PC-9 (cell line): ENCODE data around the gene CERS3. TPM values are rescaled to one million over a fixed set of nuclear protein-coding genes. Genes with fewer than 3 reads are reported as not detected.

ENCODE experiments used
- BruUV-seq: library from RNA; stranded (reverse); fragments of 400-500 nt; replicated peaks from 2 replicates; lab custom pipeline; 2021; lab: Mats Ljungman, UMichigan
- CTCF ChIA-PET: fragments of 300-600 bp; sonication (Branson Sonifier 250); formaldehyde crosslinking; loops from one replicate; lab custom pipeline; 2022; ENCODE audit warnings: antibody characterized with exemption; lab: Charles Lee
- POLR2A ChIA-PET: fragments of 300-600 bp; sonication (Branson Sonifier 250); formaldehyde crosslinking; loops from one replicate; lab custom pipeline; 2022; ENCODE audit warnings: antibody characterized with exemption; ENCODE audit not compliant: unreplicated experiment; lab: Charles Lee
- DNase-seq, 2 experiments: peaks; one replicate each; pipeline versions ENCODE4 v3.0.0 to v3.0.0-alpha.2; 2015 to 2022; ENCODE audit warnings: mixed read lengths in 1 of 2
- H2AFZ ChIP-seq: fragments of 200-600 bp; sonication (generic); 2 replicates; pipeline ENCODE4 v1.8.1; 2017; ENCODE audit warnings: antibody characterized with exemption
- H3F3A ChIP-seq: fragments of 200-600 bp; sonication (generic); 2 replicates; pipeline ENCODE4 v1.8.1; 2017; ENCODE audit warnings: antibody characterized with exemption, mild to moderate bottlenecking, low read depth; ENCODE audit not compliant: insufficient read depth
- H3K27ac ChIP-seq: fragments of 200-600 bp; sonication (generic); 2 replicates; pipeline ENCODE4 v1.6.1; 2016; ENCODE audit warnings: mixed run types
- H3K27me3 ChIP-seq: fragments of 200-600 bp; sonication (generic); 2 replicates; pipeline ENCODE4 v1.6.1; 2016; ENCODE audit warnings: low read depth, mixed run types; ENCODE audit not compliant: insufficient read depth
- H3K36me3 ChIP-seq: fragments of 200-600 bp; sonication (generic); 2 replicates; pipeline ENCODE4 v1.6.1; 2016; ENCODE audit warnings: low read depth, mixed run types
- H3K4me1 ChIP-seq: fragments of 200-600 bp; sonication (generic); replicated peaks from 2 replicates; pipeline ENCODE4 v1.6.1; 2016; ENCODE audit warnings: mixed run types; ENCODE audit not compliant: insufficient read depth
- H3K4me2 ChIP-seq: fragments of 200-600 bp; sonication (generic); 2 replicates; pipeline ENCODE4 v1.6.1; 2017; ENCODE audit warnings: mixed run types
- H3K4me3 ChIP-seq: fragments of 200-600 bp; sonication (generic); 2 replicates; pipeline ENCODE4 v1.6.1; 2016; ENCODE audit warnings: mixed run types
- H3K79me2 ChIP-seq: fragments of 200-600 bp; sonication (generic); 2 replicates; pipeline ENCODE4 v1.6.1; 2017; ENCODE audit warnings: low read depth, mixed run types
- H3K9me2 ChIP-seq: fragments of 200-600 bp; sonication (generic); 2 replicates; pipeline ENCODE4 v1.8.1; 2017; ENCODE audit warnings: mild to moderate bottlenecking; ENCODE audit not compliant: insufficient read depth
- H3K9me3 ChIP-seq: fragments of 200-600 bp; sonication (generic); 2 replicates; pipeline ENCODE4 v1.8.1; 2016; ENCODE audit warnings: low read depth; ENCODE audit not compliant: insufficient read depth
- H4K20me1 ChIP-seq: fragments of 200-600 bp; sonication (generic); 2 replicates; pipeline ENCODE4 v1.8.1; 2017; ENCODE audit not compliant: insufficient read depth
- EZH2 ChIP-seq: fragments of 200-600 bp; sonication (generic); IDR thresholded peaks from 2 replicates; pipeline ENCODE4 v1.8.0; 2017; ENCODE audit warnings: antibody characterized with exemption, low read depth
- intact Hi-C: fragments of 100-400 bp; cut with micrococcal nuclease; formaldehyde crosslinking; loops from one replicate; pipeline ENCODE4 v1.10.0; 2022; ENCODE audit not compliant: unreplicated experiment
- total RNA-seq: library from RNA; stranded (reverse); gene quantifications from 2 replicates; pipeline ENCODE4 v1.2.3, GENCODE V29; 2021
- TF ChIP-seq, protein P1 (sequence below): fragments of 200-600 bp; sonication (generic); conservative IDR thresholded peaks from 2 replicates; pipeline ENCODE4 v1.6.1; 2017; ENCODE audit warnings: mixed run types, antibody characterized with exemption, mild to moderate bottlenecking, moderate library complexity

The CERS3 gene
- total RNA-seq, 1 experiment from 2014 or later, result not detected

DNA sequence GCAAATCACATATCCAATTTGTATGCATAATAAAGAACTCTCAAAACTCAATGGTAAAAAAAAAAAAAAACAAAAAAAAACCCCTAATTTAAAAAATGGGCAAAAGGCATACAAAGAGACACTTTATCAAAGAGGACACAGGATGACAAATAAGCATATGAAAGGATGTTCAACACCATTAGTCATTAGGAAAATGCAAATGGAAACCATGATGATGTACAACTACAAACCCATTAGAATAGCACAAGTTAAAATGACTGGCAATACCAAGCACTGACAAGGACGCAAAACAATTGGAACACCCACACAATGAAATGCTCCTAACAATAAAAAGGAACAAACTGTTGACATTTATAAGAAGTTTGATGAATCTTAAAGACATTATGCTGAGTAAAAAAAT, 123.6 kb downstream of the CERS3 start:
- intact Hi-C loops, result no loop called here
- Histone ChIP-seq H3F3A (no peaks in the 10 kb centered on the region), H3K79me2 (no peaks in the 10 kb centered on the region), H3K36me3 (no peaks in the 10 kb centered on the region), H3K4me1 (no peaks in the 10 kb centered on the region), H3K9me2 (no peaks in the 10 kb centered on the region), H3K4me2 (no peak overlapping the region), H3K4me3 (no peak overlapping the region), H3K27me3 (peaks cover 32% of the 10 kb centered on the region), H3K9me3 (no peaks in the 10 kb centered on the region), H3K27ac (no peak overlapping the region), H4K20me1 (no peaks in the 10 kb centered on the region), H2AFZ (no peak overlapping the region)
- no TSS peak for BruUV-seq
- ChIA-PET CTCF (no interaction called here), POLR2A (no interaction called here)
- TF ChIP-seq EZH2, result no peak
- TF ChIP-seq, protein P1, sequence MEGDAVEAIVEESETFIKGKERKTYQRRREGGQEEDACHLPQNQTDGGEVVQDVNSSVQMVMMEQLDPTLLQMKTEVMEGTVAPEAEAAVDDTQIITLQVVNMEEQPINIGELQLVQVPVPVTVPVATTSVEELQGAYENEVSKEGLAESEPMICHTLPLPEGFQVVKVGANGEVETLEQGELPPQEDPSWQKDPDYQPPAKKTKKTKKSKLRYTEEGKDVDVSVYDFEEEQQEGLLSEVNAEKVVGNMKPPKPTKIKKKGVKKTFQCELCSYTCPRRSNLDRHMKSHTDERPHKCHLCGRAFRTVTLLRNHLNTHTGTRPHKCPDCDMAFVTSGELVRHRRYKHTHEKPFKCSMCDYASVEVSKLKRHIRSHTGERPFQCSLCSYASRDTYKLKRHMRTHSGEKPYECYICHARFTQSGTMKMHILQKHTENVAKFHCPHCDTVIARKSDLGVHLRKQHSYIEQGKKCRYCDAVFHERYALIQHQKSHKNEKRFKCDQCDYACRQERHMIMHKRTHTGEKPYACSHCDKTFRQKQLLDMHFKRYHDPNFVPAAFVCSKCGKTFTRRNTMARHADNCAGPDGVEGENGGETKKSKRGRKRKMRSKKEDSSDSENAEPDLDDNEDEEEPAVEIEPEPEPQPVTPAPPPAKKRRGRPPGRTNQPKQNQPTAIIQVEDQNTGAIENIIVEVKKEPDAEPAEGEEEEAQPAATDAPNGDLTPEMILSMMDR, result no peak
- DNase-seq, result no peak

- Histone ChIP-seq H2AFZ (no peak overlapping the region), H3K9me2 (no peaks in the 10 kb centered on the region), H3K4me3 (no peak overlapping the region), H3K9me3 (no peaks in the 10 kb centered on the region), H3K79me2 (no peaks in the 10 kb centered on the region), H3K27me3 (peaks cover 49% of the 10 kb centered on the region), H3F3A (no peaks in the 10 kb centered on the region), H3K36me3 (no peaks in the 10 kb centered on the region), H3K4me1 (no peaks in the 10 kb centered on the region), H4K20me1 (no peaks in the 10 kb centered on the region), H3K27ac (no peak overlapping the region), H3K4me2 (no peak overlapping the region)
- BruUV-seq, result no TSS peak
- POLR2A ChIA-PET, result no interaction called here
- CTCF ChIA-PET, result no interaction called here
- no peak for DNase-seq
- no peak for TF ChIP-seq EZH2
- TF ChIP-seq, protein P1, result no peak
- intact Hi-C loops, result no loop called here
These were observed 127.8 kb downstream of the CERS3 start for GRCh38 chr15:100400996-100401395.

DNA sequence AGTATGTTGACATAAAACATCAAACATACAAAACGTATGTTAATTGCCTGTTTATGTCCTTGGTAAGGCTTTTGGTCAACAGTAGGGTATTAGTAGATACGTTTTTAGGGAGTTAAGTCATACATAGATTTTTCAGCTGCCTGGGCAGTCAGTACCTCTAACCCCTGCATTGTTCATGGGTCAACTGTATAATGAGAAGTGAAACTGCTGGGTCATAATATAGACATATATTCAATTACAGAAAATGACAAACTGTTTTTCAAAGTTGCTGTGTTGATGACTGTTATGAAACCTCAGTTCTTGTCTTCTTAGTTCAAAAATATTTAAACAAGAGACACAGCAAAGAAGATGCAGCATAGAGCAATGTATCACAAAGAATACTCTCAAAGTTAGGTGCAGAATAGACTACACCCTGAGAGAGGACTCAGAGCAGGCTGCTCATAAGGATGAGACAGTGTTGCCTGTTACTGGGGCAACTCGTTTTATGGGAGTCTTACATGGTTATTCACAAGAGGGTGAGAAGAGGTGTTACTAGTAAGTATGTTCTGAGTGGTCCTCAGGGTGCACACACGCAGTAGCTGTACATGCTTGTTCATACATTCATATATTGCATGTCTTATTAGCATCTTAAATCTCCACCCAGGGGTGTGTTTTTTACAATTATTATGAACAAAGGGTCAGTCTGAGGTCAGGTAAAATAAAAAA, 133.9 kb downstream of the CERS3 start:
- Histone ChIP-seq H3K36me3 (no peaks in the 10 kb centered on the region), H2AFZ (no peak overlapping the region), H3K9me2 (no peaks in the 10 kb centered on the region), H3K27ac (no peak overlapping the region), H3K4me2 (no peak overlapping the region), H3F3A (no peaks in the 10 kb centered on the region), H3K4me3 (no peak overlapping the region), H4K20me1 (no peaks in the 10 kb centered on the region), H3K27me3 (peaks cover 62% of the 10 kb centered on the region), H3K79me2 (no peaks in the 10 kb centered on the region), H3K4me1 (no peaks in the 10 kb centered on the region), H3K9me3 (no peaks in the 10 kb centered on the region)
- CTCF ChIA-PET, result interaction anchor here (0.5 kb wide), 1 partner anchor 1284 kb away, joined by 4 read pairs; no protein-coding TSS in a partner anchor
- DNase-seq, result no peak
- POLR2A ChIA-PET, result no interaction called here
- BruUV-seq, result no TSS peak
- intact Hi-C loops, result no loop called here
- TF ChIP-seq, protein P1, result no peak
- no peak for TF ChIP-seq EZH2
